Liver (tissue), 3 donors: ENCODE measurements around the gene CYSRT1.

Experiments used
- ATF3 ChIP-seq: IDR thresholded peaks from 2 replicates; pipeline ENCODE4 v1.6.1; 2016; ENCODE audit warnings: antibody characterized with exemption
- CTCF ChIP-seq: fragments of 150-350 bp; IDR thresholded peaks from 2 replicates; pipeline ENCODE4 v1.5.1; 2017; ENCODE audit warnings: improper control_type of control experiment, low read depth, low read length; ENCODE audit not compliant: missing input control
- EGR1 ChIP-seq, 2 donors: IDR thresholded peaks; 2 replicates each; pipeline ENCODE4 v1.6.1; 2016 to 2018; ENCODE audit warnings: antibody characterized with exemption in 2 of 2, low read depth in 2 of 2
- FOXA2 ChIP-seq: IDR thresholded peaks from 2 replicates; pipeline ENCODE4 v1.6.1; 2016; ENCODE audit warnings: antibody characterized with exemption
- GABPA ChIP-seq, 2 donors: IDR thresholded peaks in 1 of 2; conservative IDR thresholded peaks in 1 of 2; 2 replicates each; pipeline ENCODE4 v1.6.1; 2016; ENCODE audit warnings: antibody characterized with exemption in 2 of 2, mild to moderate bottlenecking in 1 of 2, moderate library complexity in 1 of 2
- JUND ChIP-seq, 2 donors: IDR thresholded peaks; 2 replicates each; pipeline ENCODE4 v1.6.1; 2016; ENCODE audit warnings: antibody characterized with exemption in 2 of 2
- MAX ChIP-seq: IDR thresholded peaks from 2 replicates; pipeline ENCODE4 v1.6.1; 2016; ENCODE audit warnings: antibody characterized with exemption
- RAD21 ChIP-seq, 2 donors: IDR thresholded peaks; 2 replicates each; pipeline ENCODE4 v1.6.1; 2016; ENCODE audit warnings: antibody characterized with exemption in 2 of 2, mild to moderate bottlenecking in 2 of 2
- REST ChIP-seq: IDR thresholded peaks from 2 replicates; pipeline ENCODE4 v1.6.1; 2016; ENCODE audit warnings: antibody characterized with exemption, mild to moderate bottlenecking
- RXRA ChIP-seq, 2 donors: IDR thresholded peaks; 2 replicates each; pipeline ENCODE4 v1.6.1; 2017 to 2018; ENCODE audit warnings: antibody characterized with exemption in 2 of 2, mild to moderate bottlenecking in 1 of 2
- SP1 ChIP-seq: IDR thresholded peaks from 2 replicates; pipeline ENCODE4 v1.6.1; 2018; ENCODE audit warnings: antibody characterized with exemption, mild to moderate bottlenecking
- TAF1 ChIP-seq: conservative IDR thresholded peaks from 2 replicates; pipeline ENCODE4 v1.6.1; 2016; ENCODE audit warnings: antibody characterized with exemption, mild to moderate bottlenecking
- YY1 ChIP-seq: IDR thresholded peaks from 2 replicates; pipeline ENCODE4 v1.6.1; 2016; ENCODE audit warnings: antibody characterized with exemption, mild to moderate bottlenecking
- ZBTB33 ChIP-seq: IDR thresholded peaks from 2 replicates; pipeline ENCODE4 v1.6.1; 2016; ENCODE audit warnings: antibody characterized with exemption
- donor health status: healthy.
- donor health status: healthy.

- TF ChIP-seq SP1 (no peak), MAX (no peak), TAF1 (no peak), CTCF (no peak), EGR1 (IDR thresholded peaks at IDR 0.05; ENCODE audit: low read depth in 2 of 2) (no peak), RAD21 (IDR thresholded peaks at IDR 0.05) (no peak), FOXA2 (no peak), YY1 (no peak), ZBTB33 (no peak), ATF3 (no peak), JUND (IDR thresholded peaks at IDR 0.05) (no peak), REST (no peak), RXRA (IDR thresholded peaks at IDR 0.05) (no peak), GABPA (IDR thresholded peaks at IDR 0.05 in 1 of 2, conservative IDR thresholded peaks at IDR 0.05 in 1 of 2) (no peak)
Observed at GRCh38 chr9:137225699-137226331, 841 bp downstream of the CYSRT1 start.
